GM19193 (cell line): ENCODE results near the gene RABGAP1L.

ENCODE experiments used
- POLR2A ChIP-seq: IDR thresholded peaks from 4 replicates; pipeline ENCODE4 v1.6.1; 2011; ENCODE audit not compliant: insufficient read depth, insufficient read length; ENCODE audit errors: extremely low read depth

RABGAP1L gene

GRCh38 chr1:174963529-174964125 is 804.3 kb downstream of the RABGAP1L start:
- no peak for TF ChIP-seq POLR2A

GRCh38 chr1:174964261-174964971 is 805.1 kb downstream of the RABGAP1L start:
- TF ChIP-seq POLR2A, result no peak

- TF ChIP-seq POLR2A, result no peak
Measured at GRCh38 chr1:174964972-174965361, 805.6 kb downstream of the RABGAP1L start.

GRCh38 chr1:174965362-174966007 is 806.2 kb downstream of the RABGAP1L start:
- TF ChIP-seq POLR2A, result no peak

GRCh38 chr1:174966008-174966572 is 806.8 kb downstream of the RABGAP1L start:
- no peak for TF ChIP-seq POLR2A

GRCh38 chr1:174967845-174968705 is 808.8 kb downstream of the RABGAP1L start:
- no peak for TF ChIP-seq POLR2A

GRCh38 chr1:174968750-174969244 is 809.5 kb downstream of the RABGAP1L start:
- no peak for TF ChIP-seq POLR2A

- TF ChIP-seq POLR2A, result no peak
Measured at GRCh38 chr1:174969977-174970376, 810.7 kb downstream of the RABGAP1L start.

GRCh38 chr1:174971466-174971865 is 812.1 kb downstream of the RABGAP1L start:
- TF ChIP-seq POLR2A, result no peak

- TF ChIP-seq POLR2A, result no peak
Measured at GRCh38 chr1:174971902-174972301, 812.6 kb downstream of the RABGAP1L start.

- no peak for TF ChIP-seq POLR2A
Measured at GRCh38 chr1:174974711-174975119, 815.4 kb downstream of the RABGAP1L start.

- no peak for TF ChIP-seq POLR2A
Measured at GRCh38 chr1:174975764-174976163, 816.4 kb downstream of the RABGAP1L start.

GRCh38 chr1:174976436-174977108 is 817.3 kb downstream of the RABGAP1L start:
- TF ChIP-seq POLR2A, result no peak
